DMS53 (cell line): ENCODE results near the gene DPP10.

ENCODE experiments used
- DNase-seq: peaks from one replicate; lab custom pipeline; 2025; lab: John Stamatoyannopoulos, UW

DPP10 gene

GRCh38 chr2:115161081-115161770, 718.8 kb downstream of the DPP10 start:
- DNase-seq = peak; percentile 95

- DNase-seq = peak; percentile 95
These were observed 719.5 kb downstream of the DPP10 start for GRCh38 chr2:115161771-115162493.

GRCh38 chr2:115162494-115163293, 720.3 kb downstream of the DPP10 start:
- peak; percentile 73 for DNase-seq

- DNase-seq = peak; percentile 78
These were observed 721.1 kb downstream of the DPP10 start for GRCh38 chr2:115163572-115163971.

- peak; percentile 83 for DNase-seq
These were observed 723.2 kb downstream of the DPP10 start for GRCh38 chr2:115165529-115166109.

- DNase-seq = no peak
These were observed 726.0 kb downstream of the DPP10 start for GRCh38 chr2:115168457-115168856.

GRCh38 chr2:115169814-115170213, 727.4 kb downstream of the DPP10 start:
- DNase-seq = no peak

GRCh38 chr2:115171751-115172150, 729.3 kb downstream of the DPP10 start:
- no peak for DNase-seq

GRCh38 chr2:115174651-115175050, 732.2 kb downstream of the DPP10 start:
- no peak for DNase-seq

- peak; percentile 14 for DNase-seq
These were observed 740.7 kb downstream of the DPP10 start for GRCh38 chr2:115183144-115183543.

GRCh38 chr2:115190459-115190858, 748.0 kb downstream of the DPP10 start:
- no peak for DNase-seq

GRCh38 chr2:115194623-115195022, 752.2 kb downstream of the DPP10 start:
- peak; percentile 34 for DNase-seq

- DNase-seq = no peak
These were observed 754.1 kb downstream of the DPP10 start for GRCh38 chr2:115196587-115196986.

- no peak for DNase-seq
These were observed 757.5 kb downstream of the DPP10 start for GRCh38 chr2:115199966-115200365.

GRCh38 chr2:115201386-115201785, 758.9 kb downstream of the DPP10 start:
- no peak for DNase-seq

- DNase-seq = no peak
These were observed 766.2 kb downstream of the DPP10 start for GRCh38 chr2:115208493-115209164.

GRCh38 chr2:115214050-115214449, 771.6 kb downstream of the DPP10 start:
- no peak for DNase-seq

- DNase-seq = no peak
These were observed 776.9 kb downstream of the DPP10 start for GRCh38 chr2:115219296-115219695.

GRCh38 chr2:115234186-115234585, 791.7 kb downstream of the DPP10 start:
- no peak for DNase-seq

- DNase-seq = no peak
These were observed 792.3 kb downstream of the DPP10 start for GRCh38 chr2:115234737-115235136.

GRCh38 chr2:115248066-115248465, 805.6 kb downstream of the DPP10 start:
- peak; percentile 24 for DNase-seq

- DNase-seq = no peak
These were observed 834.9 kb downstream of the DPP10 start for GRCh38 chr2:115277366-115277765.
